Left colon (tissue), 2 donors: ENCODE results near the gene GLP2R. TPM values are rescaled to one million over a fixed set of nuclear protein-coding genes. Genes with fewer than 3 reads are reported as not detected.
A peak's percentile ranks its signal among the peaks of the same experiment; 100 is the strongest.

Source experiments
- ATAC-seq: fragments of 200-7000 bp; cut with Tn5 transposase; one replicate; pipeline ENCODE4 v1.9.1; 2020; ENCODE audit warnings: mild to moderate bottlenecking, moderate library complexity
- DNase-seq, 2 donors: peaks; one replicate each; pipeline ENCODE4 v3.0.0-alpha.2; 2020
- intact Hi-C, 2 donors: fragments of 100-400 bp; cut with DNase I in 1 of 2; cut with micrococcal nuclease in 1 of 2; formaldehyde crosslinking; loops; one replicate each; pipeline versions ENCODE4 v1.11.2 to v1.14.0; 2022; cut with DNase I, micrococcal nuclease
- total RNA-seq, 2 donors: library from RNA; stranded (reverse); fragmentation: NEBNext Ultra II Directional; extraction: Animal tissue kit (Norgen Biotek cat#: 25700); gene quantifications; one replicate each; pipeline ENCODE4 v1.2.1, GENCODE V29; 2021
- donor health status: DM: no; HTN: no; CAD: no.
- donor health status: DM: yes; HTN: yes; CAD: no.

The GLP2R gene
- total RNA-seq, 2 donors from 2014 or later = 10.4 to 11.9 TPM

GRCh38 chr17:9886141-9886930, 60.6 kb downstream of the GLP2R start:
- ATAC-seq = no peak
- no peak for DNase-seq
- intact Hi-C loops = loop anchor here in 1 of 2 donors (10.0 kb wide), 1 partner anchor 82 kb away; no protein-coding TSS in a partner anchor

GRCh38 chr17:9887508-9887907, 61.8 kb downstream of the GLP2R start:
- ATAC-seq (no peak), DNase-seq (no peak)
- intact Hi-C loops = loop anchor here in 1 of 2 donors (10.0 kb wide), 1 partner anchor 83 kb away; no protein-coding TSS in a partner anchor

- ATAC-seq = no peak
- no peak for DNase-seq
- intact Hi-C loops = no loop called here
Observed at GRCh38 chr17:9890124-9890523, 64.4 kb downstream of the GLP2R start.

- ATAC-seq (no peak), DNase-seq (no peak)
- intact Hi-C loops = no loop called here
Observed at GRCh38 chr17:9893411-9894012, 67.8 kb downstream of the GLP2R start.

- ATAC-seq (no peak), DNase-seq (no peak)
- intact Hi-C loops = no loop called here
Observed at GRCh38 chr17:9894231-9894630, 68.5 kb downstream of the GLP2R start.

- ATAC-seq = no peak
- intact Hi-C loops = no loop called here
- no peak for DNase-seq
Observed at GRCh38 chr17:9895923-9896322, 70.2 kb downstream of the GLP2R start.

GRCh38 chr17:9897372-9897968, 71.7 kb downstream of the GLP2R start:
- ATAC-seq (no peak), DNase-seq (no peak)
- intact Hi-C loops = no loop called here

- intact Hi-C loops = no loop called here
- no peak for DNase-seq
- no peak for ATAC-seq
Observed at GRCh38 chr17:9898812-9899211, 73.1 kb downstream of the GLP2R start.

- intact Hi-C loops = no loop called here
- ATAC-seq = no peak
- no peak for DNase-seq
Observed at GRCh38 chr17:9899280-9900043, 73.7 kb downstream of the GLP2R start.

- ATAC-seq = no peak
- intact Hi-C loops = no loop called here
- no peak for DNase-seq
Observed at GRCh38 chr17:9900044-9900594, 74.4 kb downstream of the GLP2R start.

- ATAC-seq = no peak
- intact Hi-C loops = no loop called here
- no peak for DNase-seq
Observed at GRCh38 chr17:9900784-9901183, 75.1 kb downstream of the GLP2R start.

GRCh38 chr17:9902120-9902519, 76.4 kb downstream of the GLP2R start:
- intact Hi-C loops = no loop called here

GRCh38 chr17:9904277-9905077, 78.8 kb downstream of the GLP2R start:
- ATAC-seq (no peak), DNase-seq (no peak)
- intact Hi-C loops = no loop called here

More at GRCh38 chr17:9902120-9902519, 76.4 kb downstream of the GLP2R start:
- DNase-seq (no peak), ATAC-seq (no peak)

GRCh38 chr17:9905078-9905415, 79.3 kb downstream of the GLP2R start, which contains the start of gene RCVRN:
Gene RCVRN, minus strand, starts transcription at chr17:9905271. Its CDS starts 91 bp downstream, at chr17:9905180.
- intact Hi-C loops = no loop called here

GRCh38 chr17:9905902-9906301, 80.2 kb downstream of the GLP2R start:
- ATAC-seq (no peak), DNase-seq (peak in 1 of 2 donors; percentile 24)
- intact Hi-C loops = no loop called here

More at GRCh38 chr17:9905078-9905415, 79.3 kb downstream of the GLP2R start, which contains the start of gene RCVRN:
- no peak for ATAC-seq
- no peak for DNase-seq

GRCh38 chr17:9906616-9907015, 80.9 kb downstream of the GLP2R start:
- intact Hi-C loops = no loop called here

GRCh38 chr17:9907131-9907530, 81.4 kb downstream of the GLP2R start:
- ATAC-seq (no peak), DNase-seq (no peak)
- intact Hi-C loops = no loop called here

More at GRCh38 chr17:9906616-9907015, 80.9 kb downstream of the GLP2R start:
- DNase-seq (no peak), ATAC-seq (no peak)
